AG04449 (cell line): ENCODE data around the gene GANAB.
A peak's percentile ranks its signal among the peaks of the same experiment; 100 is the strongest.

ENCODE experiments used
- CTCF ChIA-PET: fragments of 350-600 bp; formaldehyde crosslinking; extraction: SDS; loops from one replicate; lab custom pipeline; 2021; ENCODE audit warnings: antibody characterized with exemption; lab: Yijun Ruan, JAX
- POLR2A ChIA-PET: fragments of 400-600, 350-600 bp; formaldehyde crosslinking; extraction: SDS; loops from one replicate; lab custom pipeline; 2020; ENCODE audit warnings: antibody characterized with exemption, inconsistent platforms; lab: Yijun Ruan, JAX
- DNase-seq: peaks from one replicate; pipeline ENCODE4 v3.0.0-alpha.2; 2010; ENCODE audit warnings: low read depth, low spot score
- H3K4me3 ChIP-seq: 2 replicates; pipeline ENCODE4 v1.5.1; 2011; ENCODE audit warnings: low read depth, mild to moderate bottlenecking, control low read depth, low read length
- CTCF ChIP-seq: IDR thresholded peaks from one replicate; pipeline ENCODE4 v1.5.1; 2011; ENCODE audit warnings: mild to moderate bottlenecking, moderate library complexity, low read length, control low read depth, inconsistent platforms; ENCODE audit not compliant: insufficient read depth; ENCODE audit errors: missing control alignments

The GANAB gene

GRCh38 chr11:62578541-62578940, 67.9 kb downstream of the GANAB start:
- TF ChIP-seq CTCF: no peak
- ChIA-PET CTCF (interaction anchor here (0.8 to 1.2 kb wide), 3 partner anchors 14 to 35 kb away, joined by 3 to 4 read pairs (median 4); no protein-coding TSS in a partner anchor), POLR2A (interaction anchor here (0.7 to 3.0 kb wide), 2 partner anchors 13 to 178 kb away, joined by 3 to 16 read pairs; partner anchors contain the start of gene TUT1)
- no peak for DNase-seq
- no peak overlapping the region for H3K4me3 ChIP-seq

GRCh38 chr11:62577046-62577714, 69.2 kb downstream of the GANAB start:
- DNase-seq: no peak
- H3K4me3 ChIP-seq: no peak overlapping the region
- ChIA-PET POLR2A (interaction anchor here (1.0 kb wide), 1 partner anchor 14 kb away, joined by 7 read pairs; the partner anchor contains the start of gene TUT1), CTCF (interaction anchor here (1.0 to 1.6 kb wide), 3 partner anchors 16 to 183 kb away, joined by 3 to 8 read pairs (median 7); no protein-coding TSS in a partner anchor)
- TF ChIP-seq CTCF: no peak

- no peak for DNase-seq
- ChIA-PET CTCF (interaction anchor here (1.3 to 1.5 kb wide), 2 partner anchors 9 to 33 kb away, joined by 5 to 6 read pairs; no protein-coding TSS in a partner anchor), POLR2A (interaction anchor here (2.3 kb wide), 1 partner anchor 90 kb away, joined by 16 read pairs; the partner anchor contains the start of genes C11orf98 and CSKMT)
- H3K4me3 ChIP-seq: peak overlapping the region; percentile 81
- no peak for TF ChIP-seq CTCF
Observed at GRCh38 chr11:62575837-62576236, 70.6 kb downstream of the GANAB start.

- TF ChIP-seq CTCF: no peak
- ChIA-PET CTCF (interaction anchor here (0.7 to 2.1 kb wide), 7 partner anchors 9 to 151 kb away, joined by 3 to 15 read pairs (median 5); partner anchors contain the start of genes LBHD1 and UQCC3), POLR2A (interaction anchor here (0.9 to 2.4 kb wide), 6 partner anchors 17 to 174 kb away, joined by 3 to 65 read pairs (median 14); partner anchors contain the start of genes AHNAK, C11orf98, CSKMT and GANAB)
- peak overlapping the region; percentile 81 for H3K4me3 ChIP-seq
- DNase-seq: no peak
Observed at GRCh38 chr11:62575156-62575555, 71.3 kb downstream of the GANAB start.
